H9 (cell line): ENCODE data around the gene CD226. TPM values are rescaled to one million over a fixed set of nuclear protein-coding genes. Genes with fewer than 3 reads are reported as not detected.

Source experiments
- DNase-seq: peaks from one replicate; pipeline ENCODE4 v3.0.0-alpha.2; 2017
- H2AFZ ChIP-seq: one replicate; pipeline ENCODE4 v1.6.1; 2013; ENCODE audit warnings: mild to moderate bottlenecking, low read length, control low read depth, moderate library complexity
- H2AK5ac ChIP-seq: 2 replicates; pipeline ENCODE4 v1.6.1; 2013; ENCODE audit warnings: low read length, control low read depth, mixed read lengths; ENCODE audit not compliant: insufficient read length
- H2BK120ac ChIP-seq: one replicate; pipeline ENCODE4 v1.6.1; 2013; ENCODE audit warnings: low read depth, mild to moderate bottlenecking, low read length, control low read depth, inconsistent platforms; ENCODE audit not compliant: poor library complexity, severe bottlenecking
- H2BK12ac ChIP-seq: 2 replicates; pipeline ENCODE4 v1.6.1; 2013; ENCODE audit warnings: low read length, control low read depth, mixed read lengths, low read depth; ENCODE audit not compliant: insufficient read length
- H2BK15ac ChIP-seq: 2 replicates; pipeline ENCODE4 v1.6.1; 2013; ENCODE audit warnings: low read depth, low read length, control low read depth
- H2BK20ac ChIP-seq: one replicate; pipeline ENCODE4 v1.6.1; 2013; ENCODE audit warnings: low read depth, mild to moderate bottlenecking, low read length, control low read depth, inconsistent platforms; ENCODE audit not compliant: poor library complexity, severe bottlenecking
- H2BK5ac ChIP-seq: 2 replicates; pipeline ENCODE4 v1.6.1; 2013; ENCODE audit warnings: low read length, control low read depth, mixed read lengths; ENCODE audit not compliant: insufficient read length
- H3K14ac ChIP-seq: 2 replicates; pipeline ENCODE4 v1.6.1; 2013; ENCODE audit warnings: low read length, control low read depth; ENCODE audit not compliant: insufficient read depth
- H3K18ac ChIP-seq: 2 replicates; pipeline ENCODE4 v1.6.1; 2013; ENCODE audit warnings: low read depth, mild to moderate bottlenecking, mixed read lengths, low read length, control low read depth; ENCODE audit not compliant: insufficient read length
- H3K23ac ChIP-seq: 2 replicates; pipeline ENCODE4 v1.6.1; 2013; ENCODE audit warnings: low read length, control low read depth, mixed read lengths, low read depth; ENCODE audit not compliant: insufficient read length
- H3K23me2 ChIP-seq: 2 replicates; pipeline ENCODE4 v1.6.1; 2013; ENCODE audit warnings: low read depth, mild to moderate bottlenecking, mixed read lengths, low read length, control low read depth; ENCODE audit not compliant: insufficient read length, poor library complexity, severe bottlenecking
- H3K27ac ChIP-seq: 2 replicates; pipeline ENCODE4 v1.5.1; 2013; ENCODE audit warnings: low read length, control low read depth, mixed read lengths, low read depth; ENCODE audit not compliant: insufficient read length
- H3K27me3 ChIP-seq: 2 replicates; pipeline ENCODE4 v1.6.1; 2013; ENCODE audit warnings: low read length, control low read depth, inconsistent platforms; ENCODE audit not compliant: insufficient read depth
- H3K4ac ChIP-seq: 2 replicates; pipeline ENCODE4 v1.6.1; 2013; ENCODE audit warnings: low read depth, mild to moderate bottlenecking, control low read depth, inconsistent platforms, low read length, moderate library complexity
- H3K4me1 ChIP-seq: 2 replicates; pipeline ENCODE4 v1.6.1; 2013; ENCODE audit warnings: low read length, control low read depth, inconsistent platforms; ENCODE audit not compliant: insufficient read depth
- H3K4me2 ChIP-seq: 2 replicates; pipeline ENCODE4 v1.6.1; 2013; ENCODE audit warnings: low read length, control low read depth, mixed read lengths; ENCODE audit not compliant: insufficient read length, insufficient read depth
- H3K56ac ChIP-seq: 2 replicates; pipeline ENCODE4 v1.6.1; 2013; ENCODE audit warnings: low read depth, mild to moderate bottlenecking, mixed read lengths, low read length, control low read depth; ENCODE audit not compliant: insufficient read length
- H3K79me1 ChIP-seq: 2 replicates; pipeline ENCODE4 v1.6.1; 2013; ENCODE audit warnings: low read depth, mild to moderate bottlenecking, moderate library complexity, low read length, control low read depth, inconsistent platforms; ENCODE audit not compliant: insufficient read depth, poor library complexity, severe bottlenecking
- H3K79me2 ChIP-seq: 2 replicates; pipeline ENCODE4 v1.6.1; 2013; ENCODE audit warnings: low read length, control low read depth, inconsistent platforms; ENCODE audit not compliant: insufficient read depth
- H3K9ac ChIP-seq: 2 replicates; pipeline ENCODE4 v1.6.1; 2013; ENCODE audit warnings: low read length, control low read depth, mixed read lengths; ENCODE audit not compliant: insufficient read length; ENCODE audit errors: extremely low read depth
- H3K9me3 ChIP-seq: one replicate; pipeline ENCODE4 v1.6.1; 2013; ENCODE audit warnings: low read depth, low read length, inconsistent platforms; ENCODE audit not compliant: control insufficient read depth
- H3T11ph ChIP-seq: one replicate; pipeline ENCODE4 v1.6.1; 2013; ENCODE audit warnings: mild to moderate bottlenecking, low read length, control low read depth, inconsistent platforms
- H4K20me1 ChIP-seq: one replicate; pipeline ENCODE4 v1.6.1; 2013; ENCODE audit not compliant: control insufficient read depth, insufficient read length, insufficient read depth
- H4K5ac ChIP-seq: 2 replicates; pipeline ENCODE4 v1.6.1; 2013; ENCODE audit warnings: low read depth, mild to moderate bottlenecking, mixed read lengths, low read length, control low read depth; ENCODE audit not compliant: insufficient read length
- H4K8ac ChIP-seq: replicated peaks from 2 replicates; pipeline ENCODE4 v1.6.1; 2013; ENCODE audit warnings: low read length, control low read depth, mixed read lengths, low read depth; ENCODE audit not compliant: insufficient read length
- H4K91ac ChIP-seq: 2 replicates; pipeline ENCODE4 v1.6.1; 2013; ENCODE audit warnings: low read depth, mild to moderate bottlenecking, moderate library complexity, mixed read lengths, low read length, control low read depth; ENCODE audit not compliant: insufficient read length
- H3K27ac Mint-ChIP-seq, 3 experiments: 2 replicates in 2 of 3; 3 replicates in 1 of 3; pipeline ENCODE4 v1.8.0; 2020 to 2021; ENCODE audit warnings: mixed read lengths in 3 of 3, mild to moderate bottlenecking in 1 of 3, moderate library complexity in 1 of 3
- H3K27me3 Mint-ChIP-seq: 2 replicates; pipeline ENCODE4 v1.8.0; 2021; ENCODE audit warnings: low read depth, mild to moderate bottlenecking, moderate library complexity, mixed read lengths
- H3K36me3 Mint-ChIP-seq, 3 experiments: 2 replicates in 2 of 3; 3 replicates in 1 of 3; pipeline ENCODE4 v1.8.0; 2020 to 2021; ENCODE audit warnings: low read depth in 3 of 3, mixed read lengths in 3 of 3; ENCODE audit not compliant: insufficient read depth in 1 of 3
- H3K4me1 Mint-ChIP-seq, 2 experiments: 2 replicates each; pipeline ENCODE4 v1.8.0; 2020; ENCODE audit warnings: mixed read lengths in 2 of 2
- H3K4me3 Mint-ChIP-seq, 2 experiments: 2 replicates in 1 of 2; 3 replicates in 1 of 2; pipeline ENCODE4 v1.8.0; 2020 to 2021; ENCODE audit warnings: mild to moderate bottlenecking in 2 of 2, mixed read lengths in 2 of 2, moderate library complexity in 1 of 2
- H3K9me3 Mint-ChIP-seq, 2 experiments: 2 replicates in 1 of 2; 3 replicates in 1 of 2; pipeline ENCODE4 v1.8.0; 2020; ENCODE audit warnings: mild to moderate bottlenecking in 2 of 2, mixed read lengths in 2 of 2, moderate library complexity in 1 of 2
- CTCF ChIP-seq: fragments of 200-600 bp; sonication (generic); conservative IDR thresholded peaks from 3 replicates; pipeline ENCODE4 v1.8.0; 2021; ENCODE audit warnings: antibody characterized with exemption, mild to moderate bottlenecking
- WGBS: extraction: QIAGEN DNeasy Blood & Tissue Kit; methylation state at CpG from one replicate; pipeline ENCODE4 v1.1.7; 2013; ENCODE audit warnings: missing lambda C conversion rate, low lambda C conversion rate, mixed read lengths; ENCODE audit not compliant: insufficient read length; ENCODE audit errors: extremely low coverage; 5-methylcytosine and 5-hydroxymethylcytosine counted together
- total RNA-seq: library from RNA; stranded (reverse); gene quantifications from 2 replicates; pipeline ENCODE4 v1.2.1, GENCODE V29; 2021

The CD226 gene
- total RNA-seq, 1 experiment from 2014 or later, result not detected

GRCh38 chr18:69885841-69886531 is 61.7 kb downstream of the CD226 start:
- peak overlapping the region; percentile 75 for H3K18ac ChIP-seq
- no peak overlapping the region for H2AFZ ChIP-seq
- no peak overlapping the region for H2AK5ac ChIP-seq
- no peak overlapping the region for H2BK15ac ChIP-seq
- H2BK5ac ChIP-seq, result no peak overlapping the region
- H3K79me1 ChIP-seq, result no peaks in the 10 kb centered on the region
- H3K9me3 ChIP-seq, result no peaks in the 10 kb centered on the region
- no peak overlapping the region for H4K91ac ChIP-seq
- Mint-ChIP-seq H3K9me3 (no peaks in the 10 kb centered on the region; a peak in 1 of 5 replicates), H3K36me3 (peaks cover 0 to 2% (median 0%) of the 10 kb centered on the region in 3 experiments; a peak in 2 of 7 replicates), H3K4me3 (no peak overlapping the region; a peak in 1 of 5 replicates), H3K27me3 (no peaks in the 10 kb centered on the region), H3K4me1 (peaks cover 9 to 21% of the 10 kb centered on the region in 2 experiments), H3K27ac (peak overlapping the region in 1 of 3 experiments; percentile 59; a peak in 2 of 7 replicates)
- H3T11ph ChIP-seq, result no peak overlapping the region
- no peak overlapping the region for H4K5ac ChIP-seq
- TF ChIP-seq CTCF, result no peak
- no peak overlapping the region for H3K4ac ChIP-seq
- H3K9ac ChIP-seq, result no peak overlapping the region
- DNase-seq, result no peak
- no peaks in the 10 kb centered on the region for H3K23me2 ChIP-seq
- H2BK20ac ChIP-seq, result no peak overlapping the region
- H3K14ac ChIP-seq, result no peak overlapping the region
- no peaks in the 10 kb centered on the region; the same call in 1 of the 2 replicates for H3K4me1 ChIP-seq
- H3K56ac ChIP-seq, result no peak overlapping the region
- H2BK120ac ChIP-seq, result no peak overlapping the region
- no peak overlapping the region for H3K27ac ChIP-seq
- no peak overlapping the region for H4K8ac ChIP-seq
- H3K23ac ChIP-seq, result no peak overlapping the region
- no CpG with 5 or more reads among the region's 20 CpGs for WGBS
- no peaks in the 10 kb centered on the region for H3K27me3 ChIP-seq
- no peak overlapping the region for H3K4me2 ChIP-seq
- no peaks in the 10 kb centered on the region for H4K20me1 ChIP-seq
- H2BK12ac ChIP-seq, result no peak overlapping the region
- H3K79me2 ChIP-seq, result no peaks in the 10 kb centered on the region
